ENCODE measurements around the gene NUBP2. TPM values are rescaled to one million over a fixed set of nuclear protein-coding genes. Genes with fewer than 3 reads are reported as not detected.

NUBP2 gene
- total RNA-seq, 2 donors from 2014 or later, result 47.9 to 81.8 TPM

- DNase-seq (ENCODE audit: low spot score), result no peak
- no peaks in the 10 kb centered on the region for H3K27me3 Mint-ChIP-seq
- no peak overlapping the region for H3K4me3 Mint-ChIP-seq
- H3K36me3 Mint-ChIP-seq, result no peaks in the 10 kb centered on the region
- no peak for ATAC-seq
- H3K27ac Mint-ChIP-seq, result no peak overlapping the region
- H3K9me3 Mint-ChIP-seq, result no peaks in the 10 kb centered on the region
- peaks cover 6 to 8% of the 10 kb centered on the region in 2 donors for H3K4me1 Mint-ChIP-seq (ENCODE audit: low read depth in 2 of 2)
These were observed 38.2 kb downstream of the NUBP2 start for GRCh38 chr16:1820946-1821290.

- Mint-ChIP-seq H3K4me1 (ENCODE audit: low read depth in 2 of 2) (peaks cover 6 to 11% of the 10 kb centered on the region in 2 donors), H3K9me3 (no peaks in the 10 kb centered on the region), H3K4me3 (no peak overlapping the region), H3K36me3 (no peaks in the 10 kb centered on the region), H3K27me3 (no peaks in the 10 kb centered on the region), H3K27ac (no peak overlapping the region)
- DNase-seq (ENCODE audit: low spot score), result no peak
- ATAC-seq, result no peak
These were observed 39.3 kb downstream of the NUBP2 start for GRCh38 chr16:1821861-1822611.

- peaks cover 13 to 17% of the 10 kb centered on the region in 2 donors for H3K4me1 Mint-ChIP-seq (ENCODE audit: low read depth in 2 of 2)
- ATAC-seq (no peak), DNase-seq (ENCODE audit: low spot score) (no peak)
- H3K9me3 Mint-ChIP-seq, result no peaks in the 10 kb centered on the region
- no peaks in the 10 kb centered on the region for H3K36me3 Mint-ChIP-seq
- H3K27me3 Mint-ChIP-seq, result no peaks in the 10 kb centered on the region
- no peak overlapping the region for H3K4me3 Mint-ChIP-seq
- H3K27ac Mint-ChIP-seq, result no peak overlapping the region
These were observed 40.0 kb downstream of the NUBP2 start for GRCh38 chr16:1822801-1823200.

GRCh38 chr16:1823821-1824220 lies 41.1 kb downstream of the NUBP2 start:
- no peak overlapping the region for H3K27ac Mint-ChIP-seq
- H3K27me3 Mint-ChIP-seq, result no peaks in the 10 kb centered on the region
- H3K36me3 Mint-ChIP-seq, result no peaks in the 10 kb centered on the region
- no peaks in the 10 kb centered on the region for H3K9me3 Mint-ChIP-seq
- DNase-seq (ENCODE audit: low spot score), result no peak
- H3K4me1 Mint-ChIP-seq (ENCODE audit: low read depth in 2 of 2), result peaks cover 13 to 17% of the 10 kb centered on the region in 2 donors
- no peak for ATAC-seq
- peak overlapping the region; percentile 57 for H3K4me3 Mint-ChIP-seq

- ATAC-seq, result no peak
- Mint-ChIP-seq H3K27ac (no peak overlapping the region), H3K27me3 (no peaks in the 10 kb centered on the region), H3K9me3 (no peaks in the 10 kb centered on the region), H3K36me3 (no peaks in the 10 kb centered on the region), H3K4me1 (ENCODE audit: low read depth in 2 of 2) (peaks cover 13 to 22% of the 10 kb centered on the region in 2 donors), H3K4me3 (peak overlapping the region; percentile 68)
- no peak for DNase-seq (ENCODE audit: low spot score)
These were observed 42.7 kb downstream of the NUBP2 start for GRCh38 chr16:1825381-1825863.

- Mint-ChIP-seq H3K27ac (peak overlapping the region in 1 of 2 donors; percentile 95), H3K4me1 (ENCODE audit: low read depth in 2 of 2) (peaks cover 13 to 27% of the 10 kb centered on the region in 2 donors), H3K36me3 (no peaks in the 10 kb centered on the region), H3K27me3 (no peaks in the 10 kb centered on the region), H3K4me3 (peak overlapping the region; percentile 96), H3K9me3 (no peaks in the 10 kb centered on the region)
- peak; percentile 79 for DNase-seq (ENCODE audit: low spot score)
- peak; percentile 77 to 86 for ATAC-seq
These were observed 43.3 kb downstream of the NUBP2 start for GRCh38 chr16:1825864-1826690.

- Mint-ChIP-seq H3K9me3 (no peaks in the 10 kb centered on the region), H3K36me3 (no peaks in the 10 kb centered on the region), H3K27me3 (no peaks in the 10 kb centered on the region), H3K27ac (peak within 1 kb of the TSS; percentile 89 to 95), H3K4me3 (peak within 1 kb of the TSS; percentile 96), H3K4me1 (ENCODE audit: low read depth in 2 of 2) (peaks cover 13 to 27% of the 10 kb centered on the region in 2 donors)
- ATAC-seq (peak; percentile 93 to 94), DNase-seq (ENCODE audit: low spot score) (peak; percentile 92)
These were observed 44.2 kb downstream of the NUBP2 start, which contains the start of the genes FAHD1 and HAGH for GRCh38 chr16:1826691-1827573. Gene FAHD1 (plus strand): TSS chr16:1827206. CDS start chr16:1827239, 33 bp downstream. Gene HAGH (minus strand): TSS chr16:1826825. CDS start chr16:1826787, 38 bp downstream.

- H3K4me3 Mint-ChIP-seq, result no peak overlapping the region
These were observed 46.1 kb downstream of the NUBP2 start for GRCh38 chr16:1828645-1829410.

GRCh38 chr16:1830213-1830612 lies 47.5 kb downstream of the NUBP2 start:
- no peak overlapping the region for H3K4me3 Mint-ChIP-seq
- ATAC-seq, result no peak

More at GRCh38 chr16:1828645-1829410, 46.1 kb downstream of the NUBP2 start:
- peaks cover 13 to 30% of the 10 kb centered on the region in 2 donors for H3K4me1 Mint-ChIP-seq (ENCODE audit: low read depth in 2 of 2)
- no peaks in the 10 kb centered on the region for H3K36me3 Mint-ChIP-seq
- ATAC-seq (no peak), DNase-seq (ENCODE audit: low spot score) (no peak)
- H3K27ac Mint-ChIP-seq, result no peak overlapping the region
- no peaks in the 10 kb centered on the region for H3K9me3 Mint-ChIP-seq
- H3K27me3 Mint-ChIP-seq, result no peaks in the 10 kb centered on the region

GRCh38 chr16:1831186-1832075 lies 48.7 kb downstream of the NUBP2 start:
- DNase-seq (ENCODE audit: low spot score) (no peak), ATAC-seq (no peak)
- Mint-ChIP-seq H3K4me3 (no peak overlapping the region), H3K27me3 (no peaks in the 10 kb centered on the region), H3K36me3 (no peaks in the 10 kb centered on the region), H3K9me3 (no peaks in the 10 kb centered on the region), H3K27ac (no peak overlapping the region), H3K4me1 (ENCODE audit: low read depth in 2 of 2) (peaks cover 7 to 23% of the 10 kb centered on the region in 2 donors)

More at GRCh38 chr16:1830213-1830612, 47.5 kb downstream of the NUBP2 start:
- no peaks in the 10 kb centered on the region for H3K27me3 Mint-ChIP-seq
- no peaks in the 10 kb centered on the region for H3K36me3 Mint-ChIP-seq
- no peak overlapping the region for H3K27ac Mint-ChIP-seq
- DNase-seq (ENCODE audit: low spot score), result no peak
- no peaks in the 10 kb centered on the region for H3K9me3 Mint-ChIP-seq
- H3K4me1 Mint-ChIP-seq (ENCODE audit: low read depth in 2 of 2), result peaks cover 7 to 26% of the 10 kb centered on the region in 2 donors

- H3K27ac Mint-ChIP-seq, result peak overlapping the region in 1 of 2 donors; percentile 50
- H3K27me3 Mint-ChIP-seq, result no peaks in the 10 kb centered on the region
- peaks cover 0 to 13% of the 10 kb centered on the region in 2 donors for H3K4me1 Mint-ChIP-seq (ENCODE audit: low read depth in 2 of 2)
- ATAC-seq (no peak), DNase-seq (ENCODE audit: low spot score) (no peak)
- no peak overlapping the region for H3K4me3 Mint-ChIP-seq
- H3K36me3 Mint-ChIP-seq, result no peaks in the 10 kb centered on the region
- no peaks in the 10 kb centered on the region for H3K9me3 Mint-ChIP-seq
These were observed 50.2 kb downstream of the NUBP2 start for GRCh38 chr16:1832838-1833454.

All from natural killer cell treated with Interleukin-12 subunit alpha and Interleukin-12 subunit beta and Interleukin-15 and Interleukin-18, amount 100 ng/mL, for 72 hours (primary cell).